ENCODE results near the gene CPLANE2.

- TF ChIP-seq EP300 (IDR thresholded peaks at IDR 0.05) (no peak), POLR2A (IDR thresholded peaks at IDR 0.05) (no peak)
- TF ChIP-seq, protein P1, sequence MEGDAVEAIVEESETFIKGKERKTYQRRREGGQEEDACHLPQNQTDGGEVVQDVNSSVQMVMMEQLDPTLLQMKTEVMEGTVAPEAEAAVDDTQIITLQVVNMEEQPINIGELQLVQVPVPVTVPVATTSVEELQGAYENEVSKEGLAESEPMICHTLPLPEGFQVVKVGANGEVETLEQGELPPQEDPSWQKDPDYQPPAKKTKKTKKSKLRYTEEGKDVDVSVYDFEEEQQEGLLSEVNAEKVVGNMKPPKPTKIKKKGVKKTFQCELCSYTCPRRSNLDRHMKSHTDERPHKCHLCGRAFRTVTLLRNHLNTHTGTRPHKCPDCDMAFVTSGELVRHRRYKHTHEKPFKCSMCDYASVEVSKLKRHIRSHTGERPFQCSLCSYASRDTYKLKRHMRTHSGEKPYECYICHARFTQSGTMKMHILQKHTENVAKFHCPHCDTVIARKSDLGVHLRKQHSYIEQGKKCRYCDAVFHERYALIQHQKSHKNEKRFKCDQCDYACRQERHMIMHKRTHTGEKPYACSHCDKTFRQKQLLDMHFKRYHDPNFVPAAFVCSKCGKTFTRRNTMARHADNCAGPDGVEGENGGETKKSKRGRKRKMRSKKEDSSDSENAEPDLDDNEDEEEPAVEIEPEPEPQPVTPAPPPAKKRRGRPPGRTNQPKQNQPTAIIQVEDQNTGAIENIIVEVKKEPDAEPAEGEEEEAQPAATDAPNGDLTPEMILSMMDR (IDR thresholded peaks at IDR 0.05): no peak
Observed at GRCh38 chr1:16242556-16243214, 5.7 kb upstream of the CPLANE2 start.

All from upper lobe of left lung (tissue), 4 donors.